ENCODE data around the gene VWA5B2. TPM values are rescaled to one million over a fixed set of nuclear protein-coding genes. Genes with fewer than 3 reads are reported as not detected.

VWA5B2 gene
- polyA plus RNA-seq, 4 donors, result 1.4 to 15.3 (median 2.5) TPM

DNA sequence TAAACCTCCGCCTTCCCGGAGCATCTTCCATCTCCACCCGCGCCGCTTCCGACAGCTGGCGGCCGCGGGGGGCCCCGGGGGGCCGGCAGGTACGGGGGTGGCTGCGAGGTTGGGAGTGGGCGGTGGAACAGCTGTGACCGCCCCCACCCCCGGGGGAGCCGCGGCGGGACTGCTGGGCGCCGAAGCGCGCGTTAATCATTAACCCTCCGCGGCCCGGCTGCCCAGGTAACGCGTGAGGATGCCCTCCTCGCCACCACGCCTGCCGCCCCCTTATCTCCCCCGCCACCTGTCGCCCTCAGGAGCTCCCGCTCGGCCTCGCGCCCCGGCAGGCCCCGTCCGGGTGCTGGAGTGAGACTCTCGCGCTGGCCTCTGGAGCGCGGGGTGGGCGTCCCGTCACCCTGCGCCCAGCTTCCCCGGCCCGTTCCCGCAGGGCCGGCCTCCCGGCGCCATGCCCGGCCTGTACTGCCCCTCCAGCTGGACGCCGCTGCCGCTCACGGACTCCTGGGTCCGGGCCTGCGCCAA, 757 bp downstream of the VWA5B2 start:
- H3K9me3 ChIP-seq (ENCODE audit: control insufficient read depth in 2 of 2, insufficient read depth in 1 of 2, low read depth in 1 of 2, low read length in 1 of 2), result no peaks in the 10 kb centered on the region
- peaks cover 0 to 2% (median 0%) of the 10 kb centered on the region in 3 donors for H3K36me3 ChIP-seq (ENCODE audit: control insufficient read depth in 3 of 3, insufficient read depth in 2 of 3, low read depth in 1 of 3, low read length in 3 of 3)
- peak in 1 of 2 donors; percentile 75 for DNase-seq
- peak overlapping the region in 1 of 3 donors; percentile 33 for H3K27ac ChIP-seq (ENCODE audit: low read depth in 1 of 3, low read length in 2 of 3)
- no peak for FAIRE-seq
- peak overlapping the region in 2 of 3 donors; percentile 40 to 43 for H3K4me3 ChIP-seq (ENCODE audit: low read depth in 1 of 3, low read length in 3 of 3)
- H3K4me1 ChIP-seq (ENCODE audit: control insufficient read depth in 3 of 3, insufficient read depth in 2 of 3, low read depth in 1 of 3, low read length in 2 of 3), result peaks cover 0 to 5% (median 0%) of the 10 kb centered on the region in 3 donors
- 1% methylated on average over 34 to 61 of the region's 61 CpGs for WGBS, 3 donors
- peaks cover 0 to 61% (median 27%) of the 10 kb centered on the region in 3 donors for H3K27me3 ChIP-seq (ENCODE audit: control insufficient read depth in 3 of 3, insufficient read depth in 3 of 3, low read length in 3 of 3)

DNA sequence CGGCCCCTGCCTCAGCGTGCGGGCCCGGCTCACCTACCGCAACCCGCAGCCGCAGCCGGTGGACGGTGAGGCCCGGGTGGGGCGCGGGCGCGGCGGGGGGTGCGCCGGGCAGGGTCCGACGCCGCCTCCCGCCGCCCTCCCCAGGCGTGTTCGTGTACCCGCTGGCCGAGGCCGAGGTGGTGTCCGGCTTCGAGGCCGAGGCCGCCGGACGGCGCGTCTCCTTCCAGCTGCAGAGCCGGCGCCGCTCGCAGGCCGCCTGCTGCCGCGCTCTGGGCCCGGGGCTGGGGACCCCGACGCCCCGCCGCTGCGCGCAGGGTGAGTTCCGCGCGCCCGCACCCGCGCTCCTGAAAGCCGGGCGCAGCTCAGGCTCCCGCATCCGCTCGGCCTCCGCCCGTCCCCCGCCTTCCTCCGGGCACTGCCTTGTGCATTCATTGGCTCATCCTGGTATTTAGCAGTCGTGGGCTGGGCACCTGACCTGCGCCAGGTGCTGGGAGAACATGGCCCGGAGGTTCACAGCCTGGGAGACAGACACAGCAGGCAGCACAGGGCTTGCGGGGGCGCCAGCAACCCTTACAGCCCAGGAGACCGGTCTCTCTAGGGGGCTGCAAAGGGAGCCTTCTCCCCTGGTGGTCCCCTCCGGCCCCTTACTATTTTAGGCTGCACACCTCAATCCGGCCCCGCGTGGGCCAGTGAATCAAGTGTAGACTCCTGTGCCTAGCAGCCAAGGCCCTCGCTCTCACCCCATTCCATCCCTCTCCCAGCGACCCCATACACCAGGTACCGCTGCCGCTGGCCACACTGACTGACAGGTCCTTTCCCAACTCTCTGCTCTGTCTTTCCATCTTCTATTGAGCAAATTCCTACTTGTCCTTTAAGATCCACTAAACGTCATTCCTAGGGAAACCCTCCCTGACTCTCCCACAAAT, 1.5 kb downstream of the VWA5B2 start:
- no peak for FAIRE-seq
- Histone ChIP-seq H3K4me1 (ENCODE audit: control insufficient read depth in 3 of 3, insufficient read depth in 2 of 3, low read depth in 1 of 3, low read length in 2 of 3) (peaks cover 0 to 5% (median 0%) of the 10 kb centered on the region in 3 donors), H3K9me3 (ENCODE audit: control insufficient read depth in 2 of 2, insufficient read depth in 1 of 2, low read depth in 1 of 2, low read length in 1 of 2) (no peaks in the 10 kb centered on the region), H3K27ac (ENCODE audit: low read depth in 1 of 3, low read length in 2 of 3) (no peak overlapping the region), H3K27me3 (ENCODE audit: control insufficient read depth in 3 of 3, insufficient read depth in 3 of 3, low read length in 3 of 3) (peaks cover 0 to 64% (median 27%) of the 10 kb centered on the region in 3 donors), H3K4me3 (ENCODE audit: low read depth in 1 of 3, low read length in 3 of 3) (peak overlapping the region in 1 of 3 donors; percentile 40), H3K36me3 (ENCODE audit: control insufficient read depth in 3 of 3, insufficient read depth in 2 of 3, low read depth in 1 of 3, low read length in 3 of 3) (peaks cover 0 to 2% (median 0%) of the 10 kb centered on the region in 3 donors)
- peak; percentile 34 to 40 for DNase-seq
- 4 to 6% (median 5%) methylated on average over 55 to 79 of the region's 79 CpGs for WGBS, 3 donors

DNA sequence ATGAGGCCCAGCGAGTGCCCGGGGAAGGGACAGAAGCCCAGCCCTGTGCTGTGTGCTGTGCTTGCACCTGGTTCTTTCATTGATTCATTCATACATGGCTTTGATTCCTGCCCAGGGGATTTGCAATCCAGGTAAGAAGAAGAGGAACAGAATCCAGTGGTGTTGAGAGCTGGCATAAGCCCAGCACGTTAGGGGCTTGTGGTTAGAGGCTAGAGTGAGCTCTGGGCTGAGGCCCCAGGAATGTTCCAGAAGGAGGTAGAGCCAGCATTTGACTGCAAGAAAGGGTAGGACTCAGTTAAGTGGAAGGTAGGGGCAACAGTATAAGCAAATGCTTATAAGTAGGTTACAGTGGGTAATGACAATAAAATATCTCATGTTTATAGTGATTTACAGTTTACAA, 2.3 kb downstream of the VWA5B2 start:
- DNase-seq, result no peak
- Histone ChIP-seq H3K4me3 (ENCODE audit: low read depth in 1 of 3, low read length in 3 of 3) (no peak overlapping the region), H3K4me1 (ENCODE audit: control insufficient read depth in 3 of 3, insufficient read depth in 2 of 3, low read depth in 1 of 3, low read length in 2 of 3) (peaks cover 0 to 5% (median 0%) of the 10 kb centered on the region in 3 donors), H3K36me3 (ENCODE audit: control insufficient read depth in 3 of 3, insufficient read depth in 2 of 3, low read depth in 1 of 3, low read length in 3 of 3) (peaks cover 0 to 2% (median 0%) of the 10 kb centered on the region in 3 donors), H3K9me3 (ENCODE audit: control insufficient read depth in 2 of 2, insufficient read depth in 1 of 2, low read depth in 1 of 2, low read length in 1 of 2) (no peaks in the 10 kb centered on the region), H3K27me3 (ENCODE audit: control insufficient read depth in 3 of 3, insufficient read depth in 3 of 3, low read length in 3 of 3) (peaks cover 0 to 63% (median 27%) of the 10 kb centered on the region in 3 donors), H3K27ac (ENCODE audit: low read depth in 1 of 3, low read length in 2 of 3) (no peak overlapping the region)
- FAIRE-seq, result no peak
- 49 to 64% (median 49%) methylated on average over 3 of the region's 3 CpGs for WGBS, 3 donors

DNA sequence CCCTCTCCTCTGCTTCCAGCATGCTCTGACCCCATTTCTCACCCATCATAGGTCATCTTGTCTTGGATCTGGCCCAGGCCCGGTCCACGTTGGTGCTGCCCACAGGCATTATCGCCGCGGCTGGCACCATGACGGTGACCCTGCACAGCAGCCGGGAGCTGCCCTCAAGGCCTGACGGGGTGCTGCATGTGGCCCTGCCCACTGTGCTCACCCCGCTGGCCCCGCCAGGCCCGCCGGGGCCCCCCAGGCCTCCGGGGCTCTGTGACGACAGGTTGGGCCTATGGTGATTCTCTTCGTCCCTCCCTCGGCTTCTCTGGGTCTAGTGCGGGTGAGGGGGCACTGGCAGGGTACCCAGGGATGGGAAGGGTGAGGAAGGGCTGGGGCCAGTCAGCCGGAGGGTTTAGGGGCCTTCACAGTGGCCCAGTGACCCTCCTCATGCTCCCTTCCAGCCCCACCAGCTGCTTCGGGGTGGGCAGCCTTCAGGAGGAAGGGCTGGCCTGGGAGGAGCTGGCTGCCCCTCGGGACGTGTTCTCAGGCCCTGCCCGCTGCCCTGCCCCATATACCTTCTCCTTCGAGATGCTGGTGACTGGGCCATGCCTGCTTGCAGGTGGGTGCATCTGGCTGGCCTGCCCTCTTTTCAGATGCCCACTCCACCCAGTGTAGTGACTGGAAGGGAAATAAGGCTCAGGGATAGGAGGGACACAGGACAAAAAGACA, 3.9 kb downstream of the VWA5B2 start:
- Histone ChIP-seq H3K9me3 (ENCODE audit: control insufficient read depth in 2 of 2, insufficient read depth in 1 of 2, low read depth in 1 of 2, low read length in 1 of 2) (no peaks in the 10 kb centered on the region), H3K36me3 (ENCODE audit: control insufficient read depth in 3 of 3, insufficient read depth in 2 of 3, low read depth in 1 of 3, low read length in 3 of 3) (peaks cover 0 to 2% (median 0%) of the 10 kb centered on the region in 3 donors), H3K4me3 (ENCODE audit: low read depth in 1 of 3, low read length in 3 of 3) (no peak overlapping the region), H3K27me3 (ENCODE audit: control insufficient read depth in 3 of 3, insufficient read depth in 3 of 3, low read length in 3 of 3) (peaks cover 0 to 54% (median 27%) of the 10 kb centered on the region in 3 donors), H3K4me1 (ENCODE audit: control insufficient read depth in 3 of 3, insufficient read depth in 2 of 3, low read depth in 1 of 3, low read length in 2 of 3) (peaks cover 0 to 5% (median 0%) of the 10 kb centered on the region in 3 donors), H3K27ac (ENCODE audit: low read depth in 1 of 3, low read length in 2 of 3) (no peak overlapping the region)
- no peak for DNase-seq
- 86 to 88% (median 87%) methylated on average over 21 to 23 of the region's 23 CpGs for WGBS, 3 donors
- no peak for FAIRE-seq

DNA sequence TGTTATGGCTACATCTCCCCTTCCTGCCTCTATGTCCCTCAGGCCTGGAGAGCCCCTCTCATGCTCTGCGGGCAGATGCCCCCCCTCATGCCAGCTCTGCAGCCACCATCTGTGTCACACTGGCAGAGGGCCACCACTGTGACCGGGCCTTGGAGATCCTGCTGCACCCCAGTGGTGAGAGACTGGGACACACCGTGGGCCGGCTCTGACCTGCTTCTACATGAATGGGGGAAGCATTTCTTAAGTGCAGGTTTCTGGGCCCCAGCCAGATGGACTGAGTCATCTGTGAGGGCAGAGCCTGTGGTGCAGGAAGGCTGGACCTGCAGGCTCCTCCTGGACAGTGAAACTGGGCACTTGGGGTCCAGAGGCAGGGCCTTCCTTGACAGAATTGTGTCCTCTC, 4.8 kb downstream of the VWA5B2 start:
- 30 to 39% (median 33%) methylated on average over 4 of the region's 4 CpGs for WGBS, 3 donors
- FAIRE-seq, result no peak
- H3K27me3 ChIP-seq (ENCODE audit: control insufficient read depth in 3 of 3, insufficient read depth in 3 of 3, low read length in 3 of 3), result peaks cover 0 to 45% (median 24%) of the 10 kb centered on the region in 3 donors

DNA sequence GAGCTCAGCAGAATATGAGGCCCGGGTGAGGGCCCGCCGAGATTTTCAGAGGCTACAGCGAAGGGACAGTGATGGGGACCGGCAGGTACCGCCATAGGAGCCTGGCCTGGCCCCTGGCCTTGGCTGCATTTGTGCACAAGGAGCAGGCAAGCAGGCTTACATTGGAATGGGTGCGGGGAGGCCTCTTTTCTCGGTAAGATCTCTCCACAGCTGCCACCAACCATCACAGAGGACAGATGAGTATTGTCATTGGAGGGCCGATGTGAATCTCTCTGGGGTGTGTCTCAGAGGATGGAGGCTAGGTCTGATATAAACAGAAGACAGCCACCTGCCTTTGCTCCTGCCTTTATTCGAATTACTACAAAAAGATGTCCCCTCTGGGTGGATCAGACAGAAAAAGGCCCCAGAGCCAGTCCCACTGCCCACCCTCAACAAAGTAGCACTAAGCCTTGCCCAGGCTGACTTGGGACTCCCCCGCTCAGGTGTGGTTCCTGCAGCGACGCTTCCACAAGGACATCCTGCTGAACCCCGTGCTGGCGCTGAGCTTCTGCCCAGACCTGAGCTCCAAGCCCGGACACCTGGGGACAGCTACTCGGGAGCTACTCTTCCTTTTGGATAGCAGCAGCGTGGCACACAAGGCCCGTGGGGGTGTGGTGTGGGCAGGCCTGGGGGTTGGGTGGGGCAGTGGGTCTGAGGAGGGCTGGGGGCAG, 5.4 kb downstream of the VWA5B2 start:
- H3K4me1 ChIP-seq (ENCODE audit: control insufficient read depth in 3 of 3, insufficient read depth in 2 of 3, low read depth in 1 of 3, low read length in 2 of 3), result peaks cover 0 to 2% (median 0%) of the 10 kb centered on the region in 3 donors
- no peak overlapping the region for H3K27ac ChIP-seq (ENCODE audit: low read depth in 1 of 3, low read length in 2 of 3)
- WGBS, 3 donors, result 82 to 90% (median 87%) methylated on average over 19 of the region's 19 CpGs
- H3K9me3 ChIP-seq (ENCODE audit: control insufficient read depth in 2 of 2, insufficient read depth in 1 of 2, low read depth in 1 of 2, low read length in 1 of 2), result peaks cover 0 to 2% of the 10 kb centered on the region in 2 donors
- no peak for DNase-seq
- H3K27me3 ChIP-seq (ENCODE audit: control insufficient read depth in 3 of 3, insufficient read depth in 3 of 3, low read length in 3 of 3), result peaks cover 0 to 41% (median 21%) of the 10 kb centered on the region in 3 donors
- H3K36me3 ChIP-seq (ENCODE audit: control insufficient read depth in 3 of 3, insufficient read depth in 2 of 3, low read depth in 1 of 3, low read length in 3 of 3), result peaks cover 0 to 2% (median 0%) of the 10 kb centered on the region in 3 donors
- FAIRE-seq, result no peak
- H3K4me3 ChIP-seq (ENCODE audit: low read depth in 1 of 3, low read length in 3 of 3), result no peak overlapping the region

More for the DNA sequence above, 4.8 kb downstream of the VWA5B2 start:
- no peak overlapping the region for H3K4me3 ChIP-seq (ENCODE audit: low read depth in 1 of 3, low read length in 3 of 3)
- DNase-seq, result no peak
- H3K36me3 ChIP-seq (ENCODE audit: control insufficient read depth in 3 of 3, insufficient read depth in 2 of 3, low read depth in 1 of 3, low read length in 3 of 3), result peaks cover 0 to 2% (median 0%) of the 10 kb centered on the region in 3 donors
- H3K4me1 ChIP-seq (ENCODE audit: control insufficient read depth in 3 of 3, insufficient read depth in 2 of 3, low read depth in 1 of 3, low read length in 2 of 3), result peaks cover 0 to 5% (median 0%) of the 10 kb centered on the region in 3 donors
- no peak overlapping the region for H3K27ac ChIP-seq (ENCODE audit: low read depth in 1 of 3, low read length in 2 of 3)
- peaks cover 0 to 2% of the 10 kb centered on the region in 2 donors for H3K9me3 ChIP-seq (ENCODE audit: control insufficient read depth in 2 of 2, insufficient read depth in 1 of 2, low read depth in 1 of 2, low read length in 1 of 2)

DNA sequence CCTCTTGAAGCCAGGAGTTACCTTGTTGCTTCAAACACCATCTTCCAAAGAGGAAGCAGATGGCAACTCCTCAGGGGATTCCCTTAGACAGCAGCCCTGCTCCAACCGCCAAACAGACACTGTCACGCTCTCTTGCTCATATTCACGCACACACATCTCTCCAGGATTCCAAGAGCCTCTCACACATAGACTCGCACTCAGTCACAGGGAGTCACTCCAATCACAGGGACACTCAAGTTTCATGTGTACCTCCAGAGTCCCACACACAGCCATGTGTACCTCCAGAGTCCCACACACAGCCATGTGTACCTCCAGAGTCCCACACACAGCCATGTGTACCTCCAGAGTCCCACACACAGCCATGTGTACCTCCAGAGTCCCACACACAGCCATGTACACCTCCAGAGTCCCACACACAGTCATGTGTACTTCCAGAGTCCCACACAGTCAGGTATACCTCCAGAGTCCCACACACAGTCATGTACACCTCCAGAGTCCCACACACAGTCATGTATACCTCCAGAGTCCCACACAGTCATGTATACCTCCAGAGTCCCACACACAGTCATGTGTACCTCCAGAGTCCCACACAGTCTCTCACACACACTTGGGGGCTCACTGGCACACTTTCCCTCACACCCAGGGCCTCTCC, 6.1 kb downstream of the VWA5B2 start:
- DNase-seq (no peak), FAIRE-seq (no peak)
- no peak overlapping the region for H3K27ac ChIP-seq (ENCODE audit: low read depth in 1 of 3, low read length in 2 of 3)
- H3K27me3 ChIP-seq (ENCODE audit: control insufficient read depth in 3 of 3, insufficient read depth in 3 of 3, low read length in 3 of 3), result peaks cover 0 to 37% (median 17%) of the 10 kb centered on the region in 3 donors
- peaks cover 0 to 2% (median 0%) of the 10 kb centered on the region in 3 donors for H3K36me3 ChIP-seq (ENCODE audit: control insufficient read depth in 3 of 3, insufficient read depth in 2 of 3, low read depth in 1 of 3, low read length in 3 of 3)
- 82 to 91% (median 86%) methylated on average over 4 of the region's 4 CpGs for WGBS, 3 donors
- peaks cover 0 to 2% of the 10 kb centered on the region in 2 donors for H3K9me3 ChIP-seq (ENCODE audit: control insufficient read depth in 2 of 2, insufficient read depth in 1 of 2, low read depth in 1 of 2, low read length in 1 of 2)
- H3K4me1 ChIP-seq (ENCODE audit: control insufficient read depth in 3 of 3, insufficient read depth in 2 of 3, low read depth in 1 of 3, low read length in 2 of 3), result no peaks in the 10 kb centered on the region
- H3K4me3 ChIP-seq (ENCODE audit: low read depth in 1 of 3, low read length in 3 of 3), result no peak overlapping the region

Measured in small intestine (tissue), 7 donors.